H1 (cell line): ENCODE measurements around the gene HMX1. TPM values are rescaled to one million over a fixed set of nuclear protein-coding genes. Genes with fewer than 3 reads are reported as not detected.

Experiments
- KDM4A ChIP-seq: IDR thresholded peaks from one replicate; pipeline ENCODE4 v1.7.1; 2012; ENCODE audit warnings: low read depth, mild to moderate bottlenecking, moderate library complexity, low read length, inconsistent platforms; ENCODE audit not compliant: severe bottlenecking
- NRF1 ChIP-seq: IDR thresholded peaks from 2 replicates; pipeline ENCODE4 v1.6.1; 2011; ENCODE audit warnings: mild to moderate bottlenecking, low read depth, low read length, improper control_type of control experiment
- POLR2A ChIP-seq, 2 experiments: IDR thresholded peaks; 1 replicate in 1 of 2; 2 replicates in 1 of 2; pipeline ENCODE4 v1.6.1; 2011; ENCODE audit warnings: low read depth in 2 of 2, low read length in 2 of 2, mild to moderate bottlenecking in 2 of 2; ENCODE audit errors: control extremely low read depth in 1 of 2
- RBBP5 ChIP-seq: IDR thresholded peaks from 2 replicates; pipeline ENCODE4 v1.7.1; 2012; ENCODE audit warnings: low read depth, mild to moderate bottlenecking, inconsistent platforms, low read length, moderate library complexity, borderline replicate concordance
- RFX5 ChIP-seq: IDR thresholded peaks from 2 replicates; pipeline ENCODE4 v1.6.1; 2011; ENCODE audit warnings: low read depth, low read length, improper control_type of control experiment, borderline replicate concordance
- RNF2 ChIP-seq: fragments of 200-900, 300-1000 bp; sonication (generic); IDR thresholded peaks from 2 replicates; pipeline ENCODE4 v1.7.1; 2016; ENCODE audit warnings: borderline replicate concordance, low read depth, mild to moderate bottlenecking, antibody characterized with exemption, low read length; ENCODE audit not compliant: poor library complexity, severe bottlenecking; ENCODE audit errors: missing control alignments
- TAF1 ChIP-seq: IDR thresholded peaks from 2 replicates; pipeline ENCODE4 v1.6.1; 2011; ENCODE audit warnings: mild to moderate bottlenecking, low read depth, low read length
- TBP ChIP-seq: IDR thresholded peaks from 2 replicates; pipeline ENCODE4 v1.6.1; 2011; ENCODE audit warnings: low read depth, low read length, improper control_type of control experiment
- polyA plus RNA-seq, 7 experiments: library from polyadenylated mRNA; depleted of rRNA in 3 of 7; stranded (reverse) in 5 of 7; unstranded in 2 of 7; fragments of >200 nt in 5 of 7; fragments of 200-250 nt in 2 of 7; gene quantifications; 1 replicate in 5 of 7; 2 replicates in 1 of 7; 4 replicates in 1 of 7; pipeline versions ENCODE4 v1.2.1 to v1.2.3, GENCODE V29; 2011 to 2013; ENCODE audit warnings: missing spikeins in 2 of 7, mixed read lengths in 2 of 7
- total RNA-seq: library from RNA; stranded (reverse); fragmentation: NEBNext Ultra II Directional; extraction: Animal tissue kit (Norgen Biotek cat#: 25700); gene quantifications from 2 replicates; pipeline ENCODE4 v1.2.1, GENCODE V29; 2021

Gene HMX1
- total and polyA plus RNA-seq, 2 of the 8 experiments (the other 6 are each of a cell fraction or from before 2014, with no cell fraction given) = 0.26 TPM; not detected in 1

DNA sequence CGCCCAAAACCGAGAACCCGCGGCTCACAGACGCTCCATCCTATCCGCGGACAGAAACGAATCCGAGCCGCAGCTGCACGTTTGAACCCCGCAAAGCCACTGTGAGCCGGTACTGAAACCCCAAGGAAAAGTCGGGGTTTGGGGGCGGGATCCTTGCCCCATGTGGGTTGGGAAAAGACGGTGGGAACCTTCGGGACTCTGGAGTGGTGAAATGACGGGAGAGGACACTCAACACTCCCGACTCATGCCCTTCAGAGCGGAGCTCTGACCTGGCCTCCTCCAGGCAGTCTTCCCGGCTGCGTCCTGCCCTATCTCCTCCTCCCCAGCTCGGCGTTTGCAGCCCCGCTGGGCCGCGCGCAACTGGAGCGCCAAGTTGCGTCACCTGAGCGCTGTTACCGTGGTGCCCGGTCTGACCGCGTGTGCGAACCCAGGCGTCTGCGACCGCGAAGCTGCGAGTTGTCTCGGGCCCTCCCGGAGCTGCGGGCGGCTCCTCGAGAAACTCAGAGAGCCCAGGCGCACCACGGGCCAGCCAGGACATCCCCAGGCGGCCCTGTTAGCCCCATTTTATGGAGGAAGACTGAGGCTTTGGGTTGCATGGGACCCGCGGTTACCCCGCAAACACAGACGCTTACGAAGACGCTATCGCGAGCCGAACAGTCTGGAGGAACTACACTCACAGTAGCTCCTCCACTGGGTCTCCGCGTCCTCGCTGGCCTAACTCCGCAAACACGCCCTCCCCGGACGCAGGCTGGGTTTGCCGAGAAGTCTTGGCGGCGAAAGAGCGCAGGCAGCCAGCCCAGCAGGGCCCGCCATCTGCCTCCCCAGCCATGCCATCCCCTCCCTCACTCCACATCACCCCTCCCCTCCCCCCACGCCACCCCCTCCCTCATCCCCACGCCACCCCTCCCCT is 20.3 kb upstream of the HMX1 start (continued):
- TF ChIP-seq KDM4A (peak; percentile 36), RNF2 (peak; percentile 91), NRF1 (no peak), RFX5 (no peak), RBBP5 (no peak), TBP (peak; percentile 38; the same call in 1 of the 2 replicates), TAF1 (peak; percentile 18; the same call in 1 of the 2 replicates), POLR2A (IDR thresholded peaks at IDR 0.05; ENCODE audit: control extremely low read depth in 1 of 2, low read depth in 2 of 2, low read length in 2 of 2) (0 out of 3 replicates have a peak, but pooled peaks of 1 of the 2 experiments have one; percentile 15)
